KG1 (cell line): ENCODE results near the gene OR11A1.

ENCODE experiments used
- DNase-seq: peaks from one replicate; lab custom pipeline; 2025; lab: John Stamatoyannopoulos, UW

The OR11A1 gene

GRCh38 chr6:29388533-29388932, 68.3 kb downstream of the OR11A1 start:
- DNase-seq: no peak

DNA sequence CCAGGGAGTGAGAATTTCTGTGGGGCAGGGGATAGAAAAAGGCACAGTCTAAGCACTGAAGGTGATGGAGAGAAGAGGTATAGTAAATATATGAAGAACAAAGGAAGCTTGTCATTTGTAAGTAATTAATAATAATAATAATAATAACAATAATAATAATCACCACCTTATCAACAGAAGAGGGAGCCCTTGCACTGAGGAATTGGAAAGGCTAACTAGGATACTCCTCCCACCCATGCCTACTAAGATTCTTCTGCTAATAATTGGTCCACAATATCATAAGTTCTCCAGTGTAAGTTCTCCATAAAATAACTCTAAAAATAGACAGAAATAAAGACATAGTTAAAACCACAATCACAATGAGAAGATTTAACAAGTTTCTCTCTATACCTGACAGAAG, 80.9 kb downstream of the OR11A1 start:
- DNase-seq: no peak
